ENCODE results near the gene PPP1R12A. TPM values are rescaled to one million over a fixed set of nuclear protein-coding genes. Genes with fewer than 3 reads are reported as not detected.
A peak's percentile ranks its signal among the peaks of the same experiment; 100 is the strongest.

Gene PPP1R12A
- polyA plus RNA-seq, 1 experiment, result 107 TPM

GRCh38 chr12:79847417-79847816 is 87.5 kb downstream of the PPP1R12A start:
- no peak for DNase-seq (ENCODE audit: low read depth, low spot score)
- Histone ChIP-seq H3K9me3 (ENCODE audit: control insufficient read depth, insufficient read depth, low read length) (0 out of 2 replicates have a peak, but pooled peaks cover 3% of the 10 kb centered on the region), H3K4me3 (ENCODE audit: low read depth, low read length) (no peak overlapping the region), H3K27ac (ENCODE audit: low read depth, low read length) (no peak overlapping the region), H3K27me3 (ENCODE audit: control insufficient read depth, insufficient read depth, low read length) (no peaks in the 10 kb centered on the region)
- POLR2A ChIA-PET, result no interaction called here
- TF ChIP-seq, protein P1, sequence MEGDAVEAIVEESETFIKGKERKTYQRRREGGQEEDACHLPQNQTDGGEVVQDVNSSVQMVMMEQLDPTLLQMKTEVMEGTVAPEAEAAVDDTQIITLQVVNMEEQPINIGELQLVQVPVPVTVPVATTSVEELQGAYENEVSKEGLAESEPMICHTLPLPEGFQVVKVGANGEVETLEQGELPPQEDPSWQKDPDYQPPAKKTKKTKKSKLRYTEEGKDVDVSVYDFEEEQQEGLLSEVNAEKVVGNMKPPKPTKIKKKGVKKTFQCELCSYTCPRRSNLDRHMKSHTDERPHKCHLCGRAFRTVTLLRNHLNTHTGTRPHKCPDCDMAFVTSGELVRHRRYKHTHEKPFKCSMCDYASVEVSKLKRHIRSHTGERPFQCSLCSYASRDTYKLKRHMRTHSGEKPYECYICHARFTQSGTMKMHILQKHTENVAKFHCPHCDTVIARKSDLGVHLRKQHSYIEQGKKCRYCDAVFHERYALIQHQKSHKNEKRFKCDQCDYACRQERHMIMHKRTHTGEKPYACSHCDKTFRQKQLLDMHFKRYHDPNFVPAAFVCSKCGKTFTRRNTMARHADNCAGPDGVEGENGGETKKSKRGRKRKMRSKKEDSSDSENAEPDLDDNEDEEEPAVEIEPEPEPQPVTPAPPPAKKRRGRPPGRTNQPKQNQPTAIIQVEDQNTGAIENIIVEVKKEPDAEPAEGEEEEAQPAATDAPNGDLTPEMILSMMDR (IDR thresholded peaks at IDR 0.05; ENCODE audit: low read depth, low read length), result no peak
- CTCF ChIA-PET, result no interaction called here

- POLR2A ChIA-PET, result no interaction called here
- TF ChIP-seq, protein P1 (IDR thresholded peaks at IDR 0.05; ENCODE audit: low read depth, low read length), result no peak
Measured at GRCh38 chr12:79844693-79845092, 90.2 kb downstream of the PPP1R12A start.

GRCh38 chr12:79843978-79844377 is 90.9 kb downstream of the PPP1R12A start:
- CTCF ChIA-PET, result no interaction called here
- Histone ChIP-seq H3K27me3 (ENCODE audit: control insufficient read depth, insufficient read depth, low read length) (no peaks in the 10 kb centered on the region), H3K4me3 (ENCODE audit: low read depth, low read length) (no peak overlapping the region), H3K9me3 (ENCODE audit: control insufficient read depth, insufficient read depth, low read length) (peaks cover 6% of the 10 kb centered on the region; the same call in 1 of the 2 replicates), H3K27ac (ENCODE audit: low read depth, low read length) (no peak overlapping the region)
- no peak for DNase-seq (ENCODE audit: low read depth, low spot score)
- TF ChIP-seq, protein P1 (IDR thresholded peaks at IDR 0.05; ENCODE audit: low read depth, low read length), result no peak
- POLR2A ChIA-PET, result no interaction called here

More at GRCh38 chr12:79844693-79845092, 90.2 kb downstream of the PPP1R12A start:
- peak; percentile 45 for DNase-seq (ENCODE audit: low read depth, low spot score)
- CTCF ChIA-PET, result interaction anchor here (1.0 kb wide), 1 partner anchor 425 kb away, joined by 4 read pairs; no protein-coding TSS in a partner anchor
- H3K27me3 ChIP-seq (ENCODE audit: control insufficient read depth, insufficient read depth, low read length), result no peaks in the 10 kb centered on the region
- H3K4me3 ChIP-seq (ENCODE audit: low read depth, low read length), result no peak overlapping the region
- no peaks in the 10 kb centered on the region for H3K9me3 ChIP-seq (ENCODE audit: control insufficient read depth, insufficient read depth, low read length)
- peak overlapping the region; percentile 47 for H3K27ac ChIP-seq (ENCODE audit: low read depth, low read length)

GRCh38 chr12:79842630-79843029 is 92.3 kb downstream of the PPP1R12A start:
- DNase-seq (ENCODE audit: low read depth, low spot score), result no peak
- ChIA-PET CTCF (interaction anchor here (0.6 to 1.1 kb wide), 2 partner anchors 344 to 469 kb away, joined by 3 to 4 read pairs; no protein-coding TSS in a partner anchor), POLR2A (no interaction called here)
- H3K4me3 ChIP-seq (ENCODE audit: low read depth, low read length), result no peak overlapping the region
- no peak overlapping the region for H3K27ac ChIP-seq (ENCODE audit: low read depth, low read length)
- peaks cover 16% of the 10 kb centered on the region for H3K9me3 ChIP-seq (ENCODE audit: control insufficient read depth, insufficient read depth, low read length)
- H3K27me3 ChIP-seq (ENCODE audit: control insufficient read depth, insufficient read depth, low read length), result no peaks in the 10 kb centered on the region
- TF ChIP-seq, protein P1 (IDR thresholded peaks at IDR 0.05; ENCODE audit: low read depth, low read length), result no peak

DNA sequence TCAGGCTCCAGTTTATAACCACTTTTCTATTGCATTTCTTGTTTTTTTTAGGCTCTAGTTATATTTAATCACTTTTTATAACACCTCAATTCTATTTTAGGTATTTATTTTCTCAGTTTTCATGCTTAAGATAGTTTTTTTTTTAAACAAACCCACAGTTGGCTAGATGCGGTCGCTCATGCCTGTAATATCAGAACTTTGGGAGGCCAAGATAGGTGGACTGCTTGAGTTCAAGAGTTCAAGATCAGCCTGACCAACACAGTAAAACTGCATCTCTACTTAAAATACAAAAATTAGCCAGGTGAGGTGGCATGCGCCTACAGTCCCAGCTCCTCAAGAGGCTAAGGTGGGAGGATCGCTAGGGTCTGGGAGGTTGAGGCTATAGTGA is 93.0 kb downstream of the PPP1R12A start:
- Histone ChIP-seq H3K4me3 (ENCODE audit: low read depth, low read length) (no peak overlapping the region), H3K27me3 (ENCODE audit: control insufficient read depth, insufficient read depth, low read length) (no peaks in the 10 kb centered on the region), H3K27ac (ENCODE audit: low read depth, low read length) (no peak overlapping the region), H3K9me3 (ENCODE audit: control insufficient read depth, insufficient read depth, low read length) (peaks cover 16% of the 10 kb centered on the region)
- ChIA-PET CTCF (no interaction called here), POLR2A (no interaction called here)
- DNase-seq (ENCODE audit: low read depth, low spot score), result no peak
- TF ChIP-seq, protein P1 (IDR thresholded peaks at IDR 0.05; ENCODE audit: low read depth, low read length), result no peak

Data from AG04450 (cell line).